HG03025 (cell line): ENCODE measurements around the gene RBPMS2.

Experiments used
- ATAC-seq: cut with Tn5 transposase; IDR thresholded peaks from one replicate; pipeline ENCODE4 v1.9.1; 2021; ENCODE audit warnings: mild to moderate bottlenecking, moderate library complexity; ENCODE audit not compliant: unreplicated experiment, low FRiP score

Gene RBPMS2

DNA sequence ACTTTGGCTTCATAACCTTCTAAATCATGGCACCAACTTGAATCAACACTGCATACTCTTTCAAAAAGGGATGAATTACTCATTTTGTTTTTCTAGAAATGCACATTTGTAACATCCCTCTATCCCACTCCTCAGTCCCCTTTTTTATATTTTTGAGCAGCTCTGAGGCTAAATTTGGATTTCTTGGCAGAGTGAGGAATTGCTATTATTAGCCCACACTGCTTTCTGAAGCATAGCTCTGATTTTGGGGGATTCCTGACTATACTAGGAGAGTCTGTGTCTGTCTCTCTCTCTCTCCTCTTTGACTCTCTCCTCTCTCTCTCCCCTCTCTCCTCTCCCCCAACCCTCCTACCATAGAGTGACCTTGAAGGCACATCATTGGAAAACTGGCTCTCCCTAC, 76.6 kb downstream of the RBPMS2 start:
- no peak for ATAC-seq

- no peak for ATAC-seq
These were observed 77.4 kb downstream of the RBPMS2 start for GRCh38 chr15:64697911-64698369.

- no peak for ATAC-seq
These were observed 78.9 kb downstream of the RBPMS2 start for GRCh38 chr15:64696481-64696880.

DNA sequence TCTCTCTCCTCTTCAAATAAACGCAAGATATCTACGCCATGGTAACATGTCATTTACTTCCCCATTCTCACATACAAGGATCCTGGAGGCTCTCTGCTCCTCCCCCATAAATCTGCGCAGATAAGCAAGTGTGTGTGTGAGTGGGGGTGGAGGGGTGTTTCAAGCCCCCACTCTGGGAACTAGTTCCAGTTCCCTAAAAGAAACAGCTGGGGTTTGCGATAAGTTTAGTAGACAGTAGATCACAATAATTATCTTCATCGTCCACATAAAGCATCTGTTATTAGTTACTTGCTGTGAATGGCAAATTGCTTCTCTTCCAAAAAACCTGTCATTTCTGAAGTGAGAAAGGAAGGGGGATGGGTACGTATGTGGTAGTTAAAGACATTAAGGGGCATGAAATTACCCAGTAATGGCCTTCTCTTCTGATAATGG, 79.8 kb downstream of the RBPMS2 start:
- ATAC-seq: no peak

DNA sequence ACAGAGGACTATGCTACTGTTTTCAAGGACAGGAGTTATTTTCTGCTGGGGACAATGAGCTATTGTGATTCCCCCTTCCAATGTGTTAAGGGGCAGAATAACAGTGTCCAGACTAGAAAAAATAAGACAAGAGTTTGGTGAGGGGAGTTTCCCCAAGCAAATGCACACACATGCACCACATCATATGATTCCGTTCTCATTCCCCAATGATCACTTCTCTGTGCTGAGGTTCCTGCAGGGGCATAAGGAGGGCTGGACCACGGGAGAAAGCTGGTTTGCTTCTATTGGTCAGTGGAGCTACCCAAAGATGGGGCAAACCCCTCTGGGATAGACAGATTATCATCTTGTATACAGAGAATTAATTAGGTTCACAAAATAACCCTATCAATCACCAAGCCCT, 80.6 kb downstream of the RBPMS2 start:
- no peak for ATAC-seq

DNA sequence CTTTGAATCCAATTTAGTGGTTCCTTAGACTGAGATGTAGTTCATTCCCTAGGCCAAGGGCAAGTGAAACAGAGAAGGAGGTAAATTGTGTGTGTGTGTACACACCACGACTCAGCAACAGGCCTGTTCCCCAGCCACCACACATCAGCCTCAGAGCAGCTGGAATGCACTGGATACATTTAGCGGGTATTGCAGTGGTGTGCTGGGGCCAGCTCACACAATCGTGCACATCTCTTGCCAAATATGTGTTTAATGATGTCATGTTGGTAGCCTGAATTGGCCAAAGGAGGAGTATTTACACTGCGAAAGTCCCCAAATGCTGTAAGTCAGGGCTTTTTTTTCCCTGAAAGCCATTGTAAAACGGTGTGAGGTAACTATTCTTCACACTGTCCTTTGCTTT, 82.3 kb downstream of the RBPMS2 start:
- ATAC-seq: no peak

DNA sequence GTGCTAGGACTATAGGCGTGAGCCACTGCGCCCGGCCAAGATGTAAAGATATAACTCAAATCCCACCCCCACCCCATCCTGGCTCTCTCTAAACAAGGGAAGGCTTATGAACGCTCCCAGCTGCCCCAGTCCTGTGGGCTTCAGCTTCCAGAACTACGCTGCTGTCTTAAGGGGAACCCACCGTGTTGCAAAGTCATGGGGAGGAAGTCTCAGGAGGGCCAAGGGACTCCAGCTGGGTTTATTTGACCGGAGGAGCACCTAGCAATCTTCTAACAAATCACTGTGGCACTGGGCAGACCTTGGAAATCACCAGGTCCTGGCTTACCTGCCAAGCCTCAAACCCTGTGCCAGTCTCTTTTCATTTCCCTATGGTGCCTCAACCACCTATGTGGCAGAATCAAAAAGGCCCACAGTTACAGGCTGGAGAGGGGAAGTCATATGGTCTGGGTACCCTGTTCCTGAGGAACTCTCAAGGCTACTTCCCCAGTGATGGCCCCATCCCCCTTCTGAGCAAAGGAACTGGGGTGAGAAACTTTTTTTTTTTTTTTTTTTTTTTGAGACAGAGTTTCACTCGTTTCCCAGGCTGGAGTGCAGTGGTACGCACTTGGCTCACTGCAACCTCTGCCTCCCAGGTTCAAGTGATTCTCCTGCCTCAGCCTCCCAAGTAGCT, 83.4 kb downstream of the RBPMS2 start:
- no peak for ATAC-seq

- no peak for ATAC-seq
These were observed 84.7 kb downstream of the RBPMS2 start for GRCh38 chr15:64690578-64691296.

GRCh38 chr15:64690008-64690407, 85.4 kb downstream of the RBPMS2 start:
- ATAC-seq: no peak
